ENCODE data around the gene CCDC12. TPM values are rescaled to one million over a fixed set of nuclear protein-coding genes. Genes with fewer than 3 reads are reported as not detected.

Gene CCDC12
- total and polyA plus RNA-seq, 9 of the 15 experiments (the other 6 are each of a cell fraction or from before 2014, with no cell fraction given), result 8.9 to 201 (median 86.9) TPM

- TF ChIP-seq CGGBP1 (CRISPR knock-in tag; IDR thresholded peaks at IDR 0.05) (no peak), NFIX (CRISPR knock-in tag; IDR thresholded peaks at IDR 0.05; ENCODE audit: low read depth) (no peak), ZBTB11 (CRISPR knock-in tag; IDR thresholded peaks at IDR 0.05) (0 out of 6 replicates have a peak, but pooled peaks of 1 of the 3 experiments have one; percentile 20), ZNF212 (CRISPR knock-in tag; IDR thresholded peaks at IDR 0.05) (no peak), SMARCB1 (IDR thresholded peaks at IDR 0.05; ENCODE audit: insufficient read length, low read depth) (no peak), HDAC2 (IDR thresholded peaks at IDR 0.05) (peak; percentile 88), ZNF780A (CRISPR knock-in tag; IDR thresholded peaks at IDR 0.05) (no peak), RNF219 (CRISPR knock-in tag; IDR thresholded peaks at IDR 0.05) (no peak), ELK1 (CRISPR knock-in tag; IDR thresholded peaks at IDR 0.05) (no peak), ZNF830 (CRISPR knock-in tag; IDR thresholded peaks at IDR 0.05) (0 out of 2 replicates have a peak, but pooled peaks have one; percentile 43), ZNF124 (CRISPR knock-in tag; IDR thresholded peaks at IDR 0.05) (no peak), TAF1 (IDR thresholded peaks at IDR 0.05; ENCODE audit: control insufficient read depth, extremely low read depth, insufficient read depth, low read length, severe bottlenecking) (no peak), THRAP3 (IDR thresholded peaks at IDR 0.05; ENCODE audit: borderline replicate concordance) (no peak), ZNF699 (CRISPR knock-in tag; IDR thresholded peaks at IDR 0.05; ENCODE audit: insufficient replicate concordance) (no peak), ZNF316 (IDR thresholded peaks at IDR 0.05) (no peak), ZNF778 (CRISPR knock-in tag; IDR thresholded peaks at IDR 0.05) (no peak), HDAC6 (IDR thresholded peaks at IDR 0.05; ENCODE audit: low read depth, low read length) (no peak), ZFP91 (CRISPR knock-in tag; IDR thresholded peaks at IDR 0.05) (no peak), NCOA2 (IDR thresholded peaks at IDR 0.05; ENCODE audit: partially characterized antibody in 2 of 2) (no peak)
Observed at GRCh38 chr3:46947981-46948791, 28.4 kb downstream of the CCDC12 start (continued).
